CD4-positive, alpha-beta T cell (primary cell): ENCODE data around the gene CAMSAP1. TPM values are rescaled to one million over a fixed set of nuclear protein-coding genes. Genes with fewer than 3 reads are reported as not detected.
"Not testable (repeated sequence)": the region's sequence is repeated elsewhere in the genome, so short reads cannot be mapped to it uniquely, and the experiment has no call there.

Source experiments
- ATAC-seq: fragments of 200-7000 bp; cut with Tn5 transposase; one replicate; pipeline ENCODE4 v1.10.0; 2022; ENCODE audit warnings: mild to moderate bottlenecking; ENCODE audit not compliant: poor library complexity
- CTCF ChIA-PET: fragments of 350-600 bp; sonication (Branson Sonifier 250); formaldehyde crosslinking; loops from one replicate; lab custom pipeline; 2021; ENCODE audit warnings: antibody characterized with exemption, inconsistent platforms; lab: Charles Lee
- POLR2A ChIA-PET: fragments of 350-600 bp; sonication (Branson Sonifier 250); formaldehyde crosslinking; loops from one replicate; lab custom pipeline; 2021; ENCODE audit warnings: antibody characterized with exemption, inconsistent platforms; lab: Charles Lee
- DNase-seq, 14 experiments: peaks; one replicate each; pipeline ENCODE4 v3.0.0-alpha.2; 2013 to 2020; ENCODE audit warnings: mixed read lengths in 2 of 14
- H3K27ac ChIP-seq, 2 donors: one replicate each; pipeline versions ENCODE4 v1.5.1 to v1.7.0; 2013; ENCODE audit warnings: low read length in 2 of 2, low read depth in 1 of 2, mild to moderate bottlenecking in 1 of 2
- H3K27me3 ChIP-seq, 2 experiments: 1 replicate in 1 of 2; 2 replicates in 1 of 2; pipeline versions ENCODE4 v1.6.1 to v1.7.0; 2013; ENCODE audit warnings: low read length in 2 of 2, control low read depth in 1 of 2, mild to moderate bottlenecking in 1 of 2, moderate library complexity in 1 of 2; ENCODE audit not compliant: insufficient read depth in 2 of 2, control insufficient read depth in 1 of 2
- H3K36me3 ChIP-seq: one replicate; pipeline ENCODE4 v1.6.1; 2013; ENCODE audit warnings: low read length, control low read depth; ENCODE audit not compliant: insufficient read depth
- H3K4me1 ChIP-seq: one replicate; pipeline ENCODE4 v1.6.1; 2013; ENCODE audit warnings: low read length, control low read depth; ENCODE audit not compliant: insufficient read depth
- H3K4me3 ChIP-seq: one replicate; pipeline ENCODE4 v1.5.1; 2013; ENCODE audit warnings: mild to moderate bottlenecking, low read length, moderate library complexity
- H3K9me3 ChIP-seq, 2 experiments: 1 replicate in 1 of 2; 2 replicates in 1 of 2; pipeline versions ENCODE4 v1.6.1 to v1.7.0; 2013; ENCODE audit warnings: low read length in 2 of 2, mild to moderate bottlenecking in 2 of 2, control low read depth in 1 of 2, moderate library complexity in 1 of 2; ENCODE audit not compliant: control insufficient read depth in 1 of 2, insufficient read depth in 1 of 2
- H3K27ac Mint-ChIP-seq: one replicate; pipeline ENCODE4 v1.8.0; 2020; ENCODE audit warnings: mixed read lengths
- H3K27me3 Mint-ChIP-seq: one replicate; pipeline ENCODE4 v1.8.0; 2021; ENCODE audit warnings: mixed read lengths
- H3K36me3 Mint-ChIP-seq: one replicate; pipeline ENCODE4 v1.8.0; 2021; ENCODE audit warnings: low read depth, mixed read lengths
- H3K4me1 Mint-ChIP-seq: one replicate; pipeline ENCODE4 v1.8.0; 2021; ENCODE audit warnings: low read depth, mixed read lengths
- H3K4me3 Mint-ChIP-seq: one replicate; pipeline ENCODE4 v1.8.0; 2020; ENCODE audit warnings: mild to moderate bottlenecking, mixed read lengths
- H3K9me3 Mint-ChIP-seq: one replicate; pipeline ENCODE4 v1.8.0; 2020; ENCODE audit warnings: mixed read lengths
- intact Hi-C, 2 experiments: fragments of 100-400 bp; cut with DNase I in 1 of 2; cut with micrococcal nuclease in 1 of 2; formaldehyde crosslinking; loops; one replicate each; pipeline versions ENCODE4 v1.15.1 to v1.9.0; 2023 to 2025; cut with DNase I, micrococcal nuclease
- total RNA-seq, 174 experiments: library from RNA in 2 of 174; stranded (reverse) in 2 of 174; gene quantifications; one replicate each; pipeline ENCODE4 v1.2.3 and lab custom pipeline; 2021 to 2026
- TF ChIP-seq, protein P1 (sequence below): fragments of 200-600 bp; IDR thresholded peaks from one replicate; pipeline ENCODE4 v1.8.0; 2022; ENCODE audit warnings: antibody characterized with exemption, mild to moderate bottlenecking

The CAMSAP1 gene
- total RNA-seq, 2 experiments from 2014 or later = 16.8 to 18.2 TPM

DNA sequence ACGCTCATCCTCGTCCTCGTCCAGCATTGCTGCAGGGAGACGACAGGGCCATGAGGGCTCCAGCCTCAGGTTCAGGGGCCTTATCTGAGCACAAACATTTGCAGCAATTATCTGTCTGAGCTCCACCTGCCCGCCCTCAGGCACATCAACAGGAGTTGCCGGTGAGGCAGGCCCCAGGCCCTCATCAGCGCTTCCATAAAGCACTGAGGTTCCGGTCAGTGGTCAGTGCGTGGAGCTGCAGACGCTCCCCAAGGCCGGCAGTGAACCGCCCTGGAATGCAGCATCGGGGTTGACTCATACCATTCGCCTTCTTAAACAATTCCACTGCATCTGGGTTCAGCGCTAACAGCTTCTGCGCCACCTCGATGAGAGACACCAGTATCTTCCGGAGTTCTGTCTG, 38.6 kb upstream of the CAMSAP1 start:
- no peaks in the 10 kb centered on the region for H3K9me3 ChIP-seq
- ATAC-seq (no peak), DNase-seq (no peak)
- TF ChIP-seq, protein P1, sequence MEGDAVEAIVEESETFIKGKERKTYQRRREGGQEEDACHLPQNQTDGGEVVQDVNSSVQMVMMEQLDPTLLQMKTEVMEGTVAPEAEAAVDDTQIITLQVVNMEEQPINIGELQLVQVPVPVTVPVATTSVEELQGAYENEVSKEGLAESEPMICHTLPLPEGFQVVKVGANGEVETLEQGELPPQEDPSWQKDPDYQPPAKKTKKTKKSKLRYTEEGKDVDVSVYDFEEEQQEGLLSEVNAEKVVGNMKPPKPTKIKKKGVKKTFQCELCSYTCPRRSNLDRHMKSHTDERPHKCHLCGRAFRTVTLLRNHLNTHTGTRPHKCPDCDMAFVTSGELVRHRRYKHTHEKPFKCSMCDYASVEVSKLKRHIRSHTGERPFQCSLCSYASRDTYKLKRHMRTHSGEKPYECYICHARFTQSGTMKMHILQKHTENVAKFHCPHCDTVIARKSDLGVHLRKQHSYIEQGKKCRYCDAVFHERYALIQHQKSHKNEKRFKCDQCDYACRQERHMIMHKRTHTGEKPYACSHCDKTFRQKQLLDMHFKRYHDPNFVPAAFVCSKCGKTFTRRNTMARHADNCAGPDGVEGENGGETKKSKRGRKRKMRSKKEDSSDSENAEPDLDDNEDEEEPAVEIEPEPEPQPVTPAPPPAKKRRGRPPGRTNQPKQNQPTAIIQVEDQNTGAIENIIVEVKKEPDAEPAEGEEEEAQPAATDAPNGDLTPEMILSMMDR = no peak
- no peaks in the 10 kb centered on the region for H3K27me3 ChIP-seq
- Mint-ChIP-seq H3K4me3 (no peak overlapping the region), H3K36me3 (peaks cover 86% of the 10 kb centered on the region), H3K4me1 (peaks cover 5% of the 10 kb centered on the region), H3K27ac (no peak overlapping the region), H3K27me3 (no peaks in the 10 kb centered on the region), H3K9me3 (no peaks in the 10 kb centered on the region)
- POLR2A ChIA-PET = no interaction called here
- intact Hi-C loops = no loop called here
- H3K4me3 ChIP-seq = no peak overlapping the region
- H3K27ac ChIP-seq = no peak overlapping the region
- CTCF ChIA-PET = no interaction called here
- peaks cover 48% of the 10 kb centered on the region for H3K36me3 ChIP-seq
- H3K4me1 ChIP-seq = no peaks in the 10 kb centered on the region

DNA sequence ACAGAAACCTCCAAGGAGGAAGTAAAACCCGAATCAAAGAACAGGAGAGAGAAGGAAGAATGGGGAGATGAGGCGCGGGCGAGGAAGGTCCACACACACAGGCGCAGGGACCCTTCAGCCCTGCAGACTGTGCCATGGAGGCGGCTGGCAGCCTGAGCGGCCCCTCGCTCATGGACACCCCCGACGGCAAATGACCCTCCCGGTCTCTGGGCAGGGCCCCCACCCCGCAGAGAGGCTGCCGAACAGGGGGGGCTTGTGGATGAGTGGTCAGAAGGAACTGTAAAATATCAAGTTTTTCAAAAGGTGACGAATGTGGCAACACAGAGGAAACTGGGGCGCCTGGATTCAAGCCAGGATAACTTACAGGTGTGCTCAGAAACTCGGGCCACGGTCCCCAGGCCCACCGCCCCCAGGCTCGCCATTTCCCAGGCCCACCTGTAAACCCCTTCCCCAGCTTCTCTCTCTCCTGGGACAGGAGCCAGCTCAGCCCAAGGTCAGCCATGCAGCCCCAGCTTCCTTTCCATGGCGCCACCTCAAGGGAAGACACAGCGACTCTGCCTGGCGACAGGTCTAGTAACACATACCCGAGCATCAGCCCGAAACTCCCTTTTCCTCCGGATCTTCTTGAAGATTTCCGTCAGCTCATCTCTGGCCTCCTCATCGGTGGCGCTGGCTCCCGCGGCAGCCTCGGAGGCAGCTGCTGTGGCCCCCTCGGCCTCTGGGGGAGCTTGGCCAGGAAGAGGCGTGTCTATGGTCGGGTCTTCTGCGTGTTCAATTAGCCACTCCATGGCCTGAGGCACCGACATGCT, 37.3 kb upstream of the CAMSAP1 start:
- intact Hi-C loops = no loop called here
- H3K27me3 Mint-ChIP-seq = no peaks in the 10 kb centered on the region

DNA sequence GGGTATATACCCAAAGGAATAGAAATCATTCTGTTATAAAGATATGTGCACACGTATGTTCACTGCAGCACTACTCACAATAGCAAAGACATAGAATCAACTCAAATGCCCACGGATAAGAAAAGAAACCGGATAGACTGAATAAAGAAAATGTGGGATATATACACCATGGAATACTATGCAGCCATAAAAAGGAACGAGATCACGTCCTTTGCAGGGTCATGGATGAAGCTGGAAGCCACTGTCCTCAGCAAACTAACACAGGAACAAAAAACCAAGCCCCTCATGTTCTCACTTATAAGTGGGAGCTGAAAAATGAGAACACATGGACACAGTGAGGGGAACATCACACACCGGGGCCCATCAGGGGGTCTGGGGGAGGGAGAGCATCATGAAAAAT, 36.3 kb upstream of the CAMSAP1 start:
- DNase-seq, H3K27ac Mint-ChIP-seq, H3K9me3 Mint-ChIP-seq, POLR2A ChIA-PET, ATAC-seq, H3K27me3 ChIP-seq, H3K4me3 Mint-ChIP-seq, H3K27ac ChIP-seq, intact Hi-C loops, H3K4me1 ChIP-seq, H3K4me1 Mint-ChIP-seq, CTCF ChIA-PET, H3K27me3 Mint-ChIP-seq, H3K4me3 ChIP-seq: not testable (repeated sequence)
- H3K36me3 ChIP-seq = peaks cover 36% of the 10 kb centered on the region
- peaks cover 90% of the 10 kb centered on the region for H3K36me3 Mint-ChIP-seq
- peaks cover 0 to 13% of the 10 kb centered on the region in 2 experiments for H3K9me3 ChIP-seq

More for the DNA sequence above, 37.3 kb upstream of the CAMSAP1 start:
- no peaks in the 10 kb centered on the region for H3K9me3 Mint-ChIP-seq
- peak in 1 of 14 experiments; percentile 9 for DNase-seq
- peaks cover 89% of the 10 kb centered on the region for H3K36me3 Mint-ChIP-seq
- no peak overlapping the region for H3K4me3 ChIP-seq
- no peak overlapping the region for H3K4me3 Mint-ChIP-seq
- CTCF ChIA-PET = no interaction called here
- peaks cover 0 to 4% of the 10 kb centered on the region in 2 experiments for H3K9me3 ChIP-seq
- POLR2A ChIA-PET = no interaction called here
- ATAC-seq = no peak
- TF ChIP-seq, protein P1 = no peak
- peaks cover 5% of the 10 kb centered on the region for H3K4me1 Mint-ChIP-seq
- H3K4me1 ChIP-seq = no peaks in the 10 kb centered on the region
- H3K27ac Mint-ChIP-seq = no peak overlapping the region
- H3K27me3 ChIP-seq = no peaks in the 10 kb centered on the region
- no peak overlapping the region for H3K27ac ChIP-seq
- peaks cover 42% of the 10 kb centered on the region for H3K36me3 ChIP-seq
